LNCaP clone FGC (cell line): ENCODE measurements around the gene NCR2.

ENCODE experiments used
- DNase-seq: peaks from one replicate; pipeline ENCODE4 v3.0.0-alpha.2; 2011; ENCODE audit warnings: low read depth
- H3K4me3 ChIP-seq: 2 replicates; pipeline ENCODE4 v1.5.1; 2011; ENCODE audit warnings: mild to moderate bottlenecking, low read depth, low read length, control low read depth
- CTCF ChIP-seq: IDR thresholded peaks from 2 replicates; pipeline ENCODE4 v1.5.1; 2012; ENCODE audit warnings: mild to moderate bottlenecking; ENCODE audit not compliant: control insufficient read depth, insufficient read depth; ENCODE audit errors: extremely low read depth

Gene NCR2

GRCh38 chr6:41335296-41335695 lies at the start of gene NCR2:
TSS of gene NCR2 (plus strand) at chr6:41335608. CDS start at chr6:41335877, 269 bp downstream.
- no peak within 1 kb of the TSS for H3K4me3 ChIP-seq
- no peak for TF ChIP-seq CTCF
- DNase-seq, result no peak

GRCh38 chr6:41286544-41287346 lies 48.7 kb upstream of the NCR2 start, which contains the start of gene TREM1:
TSS of gene TREM1 (minus strand) at chr6:41286682. CDS start at chr6:41286655, 27 bp downstream.
- no peak within 1 kb of the TSS for H3K4me3 ChIP-seq
- no peak for DNase-seq
- TF ChIP-seq CTCF, result no peak

GRCh38 chr6:41288030-41288753 lies 47.2 kb upstream of the NCR2 start:
- peak; percentile 63 for DNase-seq
- TF ChIP-seq CTCF, result no peak
- H3K4me3 ChIP-seq, result 0 out of 2 replicates have a peak overlapping the region, but pooled peaks have one; percentile 6

- TF ChIP-seq CTCF, result no peak
- H3K4me3 ChIP-seq, result no peak overlapping the region
- no peak for DNase-seq
Measured at GRCh38 chr6:41288754-41289129, 46.7 kb upstream of the NCR2 start.

GRCh38 chr6:41289815-41290214 lies 45.6 kb upstream of the NCR2 start:
- TF ChIP-seq CTCF, result no peak
- no peak overlapping the region for H3K4me3 ChIP-seq
- DNase-seq, result no peak

DNA sequence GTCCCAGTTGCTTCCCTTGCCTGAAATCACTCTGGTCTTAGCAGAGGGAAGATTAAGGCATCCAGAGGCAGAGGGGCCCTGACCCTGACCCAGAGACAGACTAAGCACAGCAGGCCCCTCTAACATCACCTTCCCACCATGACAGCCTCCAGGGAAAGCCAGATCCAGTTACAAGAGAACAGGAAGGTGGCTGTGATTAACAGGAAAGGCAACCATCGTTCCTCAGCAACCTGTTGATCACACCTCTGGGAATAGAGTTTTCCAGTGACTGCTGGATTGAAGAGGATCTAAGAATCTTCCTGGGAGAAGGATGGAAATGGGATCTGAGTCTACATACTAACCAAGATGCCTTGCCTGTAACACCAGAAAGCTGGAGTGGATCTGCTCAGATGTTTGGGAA lies 43.7 kb upstream of the NCR2 start:
- no peak for DNase-seq
- H3K4me3 ChIP-seq, result no peak overlapping the region
- TF ChIP-seq CTCF, result no peak
